GM18519 (cell line): ENCODE data around the gene CBLN1.

Experiments
- ATAC-seq: cut with Tn5 transposase; IDR thresholded peaks from one replicate; pipeline ENCODE4 v1.9.1; 2021; ENCODE audit warnings: mild to moderate bottlenecking, moderate library complexity; ENCODE audit not compliant: unreplicated experiment, low FRiP score

Gene CBLN1

GRCh38 chr16:49281480-49281842 is at the start of gene CBLN1:
CBLN1 (minus strand) TSS chr16:49281838; CDS start chr16:49281465, 373 bp downstream.
- ATAC-seq = peak; percentile 12

GRCh38 chr16:49330562-49331201 is 49.0 kb upstream of the CBLN1 start:
- ATAC-seq = no peak

GRCh38 chr16:49328325-49328724 is 46.7 kb upstream of the CBLN1 start:
- ATAC-seq = no peak

- no peak for ATAC-seq
Observed at GRCh38 chr16:49327466-49327865, 45.8 kb upstream of the CBLN1 start.

GRCh38 chr16:49324703-49325102 is 43.1 kb upstream of the CBLN1 start:
- no peak for ATAC-seq

- ATAC-seq = no peak
Observed at GRCh38 chr16:49315602-49316001, 34.0 kb upstream of the CBLN1 start.

- no peak for ATAC-seq
Observed at GRCh38 chr16:49312389-49312985, 30.8 kb upstream of the CBLN1 start.

GRCh38 chr16:49311823-49312222 is 30.2 kb upstream of the CBLN1 start:
- no peak for ATAC-seq

GRCh38 chr16:49307176-49307575 is 25.5 kb upstream of the CBLN1 start:
- ATAC-seq = no peak

GRCh38 chr16:49305406-49305805 is 23.8 kb upstream of the CBLN1 start:
- ATAC-seq = no peak

GRCh38 chr16:49292413-49292812 is 10.8 kb upstream of the CBLN1 start:
- no peak for ATAC-seq

- ATAC-seq = no peak
Observed at GRCh38 chr16:49287572-49287971, 5.9 kb upstream of the CBLN1 start.

GRCh38 chr16:49284962-49285361 is 3.3 kb upstream of the CBLN1 start:
- no peak for ATAC-seq

- no peak for ATAC-seq
Observed at GRCh38 chr16:49283376-49284049, 1.9 kb upstream of the CBLN1 start.

- ATAC-seq = no peak
Observed at GRCh38 chr16:49282690-49283375, 1.2 kb upstream of the CBLN1 start.

- peak; percentile 75 for ATAC-seq
Observed at GRCh38 chr16:49281843-49282642, 405 bp upstream of the CBLN1 start.

GRCh38 chr16:49280841-49281371 is 732 bp downstream of the CBLN1 start:
- ATAC-seq = no peak

GRCh38 chr16:49280105-49280741 is 1.4 kb downstream of the CBLN1 start:
- no peak for ATAC-seq

GRCh38 chr16:49278944-49279725 is 2.5 kb downstream of the CBLN1 start:
- no peak for ATAC-seq
